ENCODE data around the gene CYP2B6.

- no peak for TF ChIP-seq POLR2A (IDR thresholded peaks at IDR 0.05)
- TF ChIP-seq, protein P1, sequence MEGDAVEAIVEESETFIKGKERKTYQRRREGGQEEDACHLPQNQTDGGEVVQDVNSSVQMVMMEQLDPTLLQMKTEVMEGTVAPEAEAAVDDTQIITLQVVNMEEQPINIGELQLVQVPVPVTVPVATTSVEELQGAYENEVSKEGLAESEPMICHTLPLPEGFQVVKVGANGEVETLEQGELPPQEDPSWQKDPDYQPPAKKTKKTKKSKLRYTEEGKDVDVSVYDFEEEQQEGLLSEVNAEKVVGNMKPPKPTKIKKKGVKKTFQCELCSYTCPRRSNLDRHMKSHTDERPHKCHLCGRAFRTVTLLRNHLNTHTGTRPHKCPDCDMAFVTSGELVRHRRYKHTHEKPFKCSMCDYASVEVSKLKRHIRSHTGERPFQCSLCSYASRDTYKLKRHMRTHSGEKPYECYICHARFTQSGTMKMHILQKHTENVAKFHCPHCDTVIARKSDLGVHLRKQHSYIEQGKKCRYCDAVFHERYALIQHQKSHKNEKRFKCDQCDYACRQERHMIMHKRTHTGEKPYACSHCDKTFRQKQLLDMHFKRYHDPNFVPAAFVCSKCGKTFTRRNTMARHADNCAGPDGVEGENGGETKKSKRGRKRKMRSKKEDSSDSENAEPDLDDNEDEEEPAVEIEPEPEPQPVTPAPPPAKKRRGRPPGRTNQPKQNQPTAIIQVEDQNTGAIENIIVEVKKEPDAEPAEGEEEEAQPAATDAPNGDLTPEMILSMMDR (IDR thresholded peaks at IDR 0.05), result no peak
These were observed at the start of gene CYP2B6 for GRCh38 chr19:40990972-40991381.
